Endometrium (tissue), 2 donors: ENCODE results near the gene OBSCN.

Experiments used
- FAIRE-seq: peaks from 2 replicates; lab custom pipeline; 2012; peaks lifted over from hg19 to GRCh38; lab: Jason Lieb, UNC
- donor health status: control.
- donor health status: control.

Gene OBSCN

GRCh38 chr1:228277491-228278431 is 69.9 kb downstream of the OBSCN start:
- FAIRE-seq: no peak

GRCh38 chr1:228278432-228278941 is 70.6 kb downstream of the OBSCN start:
- no peak for FAIRE-seq

DNA sequence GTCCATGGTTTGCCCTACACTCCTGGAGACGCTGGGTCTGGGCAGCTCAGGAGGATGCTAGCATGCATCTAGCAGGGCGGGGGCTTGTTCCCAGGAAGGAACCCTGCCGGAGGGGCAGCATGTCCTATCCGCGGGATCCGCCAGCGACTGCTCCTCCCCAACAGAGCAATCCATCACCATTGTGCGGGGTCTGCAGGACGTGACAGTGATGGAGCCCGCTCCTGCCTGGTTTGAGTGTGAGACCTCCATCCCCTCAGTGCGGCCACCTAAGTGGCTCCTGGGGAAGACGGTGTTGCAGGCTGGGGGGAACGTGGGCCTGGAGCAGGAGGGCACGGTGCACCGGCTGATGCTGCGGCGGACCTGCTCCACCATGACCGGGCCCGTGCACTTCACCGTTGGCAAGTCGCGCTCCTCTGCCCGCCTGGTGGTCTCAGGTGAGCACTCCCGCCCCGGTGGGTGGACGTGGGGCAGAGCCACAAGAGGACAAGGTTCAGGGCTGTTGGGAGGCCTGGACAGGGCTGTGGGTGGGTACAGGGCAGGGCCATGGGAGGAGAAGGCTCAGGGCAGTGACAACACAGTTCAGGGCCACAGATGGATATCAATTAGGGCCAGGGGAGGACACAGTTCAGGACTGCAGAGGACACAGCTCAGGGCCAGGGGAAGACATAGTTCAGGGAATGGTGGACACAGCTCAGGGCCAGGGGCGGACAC is 71.3 kb downstream of the OBSCN start:
- FAIRE-seq: no peak

GRCh38 chr1:228279722-228280105 is 71.9 kb downstream of the OBSCN start:
- no peak for FAIRE-seq

- no peak for FAIRE-seq
Measured at GRCh38 chr1:228280106-228280901, 72.5 kb downstream of the OBSCN start.

DNA sequence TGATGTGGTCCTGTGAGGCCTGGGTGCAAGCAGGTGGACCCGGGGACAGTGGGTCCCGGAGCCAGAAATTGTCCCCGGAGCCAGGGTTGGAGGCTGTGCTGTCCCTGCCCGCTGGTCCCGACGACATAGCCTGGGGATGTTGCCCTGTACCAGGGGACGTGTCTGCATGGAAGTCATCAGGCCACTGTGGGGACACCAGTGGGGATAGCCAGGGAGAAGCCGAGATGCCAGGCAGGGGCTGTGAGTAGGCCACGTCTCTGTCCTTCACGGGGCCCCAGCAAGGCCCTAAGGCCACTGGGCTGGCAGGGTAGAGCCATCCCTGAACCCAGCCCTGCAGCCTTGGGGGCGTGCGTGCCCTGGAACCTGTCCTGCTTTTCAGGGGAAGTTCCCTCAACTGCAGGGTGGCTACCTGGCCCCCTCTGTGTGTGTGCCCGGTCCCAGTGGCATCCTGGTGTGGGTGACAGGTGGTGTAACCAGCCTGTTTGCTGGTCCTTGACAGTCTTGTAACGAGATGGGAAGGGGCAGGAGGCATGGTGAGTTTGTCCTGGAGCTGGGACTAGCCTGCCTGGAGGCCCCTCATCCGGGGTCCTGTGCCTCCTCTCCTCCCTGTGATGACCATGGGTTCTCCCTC is 73.2 kb downstream of the OBSCN start:
- FAIRE-seq: no peak

GRCh38 chr1:228281631-228282328 is 73.9 kb downstream of the OBSCN start:
- FAIRE-seq: no peak

DNA sequence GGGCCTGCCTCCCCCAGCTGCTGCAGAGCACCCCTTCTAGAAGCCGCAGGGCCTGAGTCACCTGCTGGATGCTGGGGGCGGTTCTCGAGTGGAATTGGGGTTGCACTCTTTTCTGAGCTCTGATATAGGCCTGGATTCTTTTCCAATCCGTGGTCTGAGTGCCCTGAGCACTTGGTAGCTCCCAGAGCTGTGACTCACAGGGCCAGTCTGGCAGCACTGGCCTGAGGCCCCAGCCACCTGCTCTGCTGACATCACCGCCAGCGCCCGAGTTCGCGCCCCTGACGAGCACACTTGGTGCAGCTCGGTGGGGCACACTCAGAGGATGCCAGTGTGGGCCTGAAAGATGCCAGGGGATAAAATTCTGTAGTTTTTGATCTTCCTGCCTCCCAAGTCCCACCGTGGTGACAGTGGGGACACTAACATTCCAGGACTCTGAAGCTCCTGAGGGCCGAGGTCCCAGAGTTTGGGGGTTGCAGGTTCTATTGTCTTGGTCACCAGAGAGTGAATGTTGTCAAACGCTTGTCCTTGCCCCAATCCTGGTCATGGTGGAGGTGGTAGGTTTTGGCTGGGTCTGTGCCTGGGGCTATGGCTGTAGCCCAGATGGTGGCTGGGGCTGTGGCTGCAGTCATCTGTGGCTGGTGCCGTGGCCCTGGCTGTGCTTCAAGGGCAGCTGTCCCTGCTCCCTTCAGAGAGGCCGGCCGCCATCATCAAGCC is 74.6 kb downstream of the OBSCN start:
- FAIRE-seq: no peak

- FAIRE-seq: no peak
Measured at GRCh38 chr1:228283043-228283371, 75.2 kb downstream of the OBSCN start.

DNA sequence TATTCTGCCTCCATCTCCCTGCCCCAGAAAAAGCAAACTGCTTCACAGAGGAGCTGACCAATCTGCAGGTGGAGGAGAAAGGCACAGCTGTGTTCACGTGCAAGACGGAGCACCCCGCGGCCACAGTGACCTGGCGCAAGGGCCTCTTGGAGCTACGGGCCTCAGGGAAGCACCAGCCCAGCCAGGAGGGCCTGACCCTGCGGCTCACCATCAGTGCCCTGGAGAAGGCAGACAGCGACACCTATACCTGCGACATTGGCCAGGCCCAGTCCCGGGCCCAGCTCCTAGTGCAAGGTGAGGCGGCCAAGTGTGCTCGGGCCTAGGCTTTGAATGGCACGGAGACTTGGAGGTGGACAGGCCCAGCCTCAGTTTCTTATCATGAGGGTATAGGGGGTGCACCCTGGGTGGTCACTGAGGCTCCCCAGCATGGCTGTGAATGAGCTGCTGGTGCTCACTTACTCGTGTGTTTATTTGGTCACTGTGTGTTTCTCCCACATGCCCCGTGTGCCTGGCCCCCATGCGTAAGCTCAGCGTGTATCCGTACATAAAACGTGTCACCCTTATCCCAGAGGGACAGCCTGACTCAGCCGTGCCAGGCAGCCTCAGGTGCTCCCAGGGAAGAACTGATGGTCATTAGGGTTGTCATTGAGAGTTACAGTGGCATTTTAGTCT is 75.8 kb downstream of the OBSCN start:
- FAIRE-seq: no peak

GRCh38 chr1:228284148-228284495 is 76.3 kb downstream of the OBSCN start:
- FAIRE-seq: no peak

DNA sequence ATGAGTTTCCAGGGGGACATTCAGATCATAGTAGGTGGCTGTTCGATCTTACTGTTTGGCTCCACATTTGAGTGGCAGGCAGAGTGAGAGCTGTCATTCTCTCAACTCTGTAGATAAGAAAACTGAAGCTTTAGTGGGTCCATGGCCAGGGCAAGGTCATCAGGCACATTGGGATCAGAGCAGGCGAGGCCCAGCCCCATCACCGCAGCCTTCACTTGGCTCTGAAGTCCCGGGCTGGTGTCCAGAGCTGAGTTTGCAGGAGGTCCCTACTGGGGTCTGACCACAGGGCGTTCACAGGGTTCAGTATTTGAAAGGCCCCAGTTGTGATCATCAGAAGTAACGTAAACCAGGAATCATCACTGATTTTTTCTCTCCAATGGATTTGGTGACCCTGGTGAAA is 76.7 kb downstream of the OBSCN start:
- FAIRE-seq: no peak

- FAIRE-seq: no peak
Measured at GRCh38 chr1:228285661-228286504, 78.0 kb downstream of the OBSCN start.

DNA sequence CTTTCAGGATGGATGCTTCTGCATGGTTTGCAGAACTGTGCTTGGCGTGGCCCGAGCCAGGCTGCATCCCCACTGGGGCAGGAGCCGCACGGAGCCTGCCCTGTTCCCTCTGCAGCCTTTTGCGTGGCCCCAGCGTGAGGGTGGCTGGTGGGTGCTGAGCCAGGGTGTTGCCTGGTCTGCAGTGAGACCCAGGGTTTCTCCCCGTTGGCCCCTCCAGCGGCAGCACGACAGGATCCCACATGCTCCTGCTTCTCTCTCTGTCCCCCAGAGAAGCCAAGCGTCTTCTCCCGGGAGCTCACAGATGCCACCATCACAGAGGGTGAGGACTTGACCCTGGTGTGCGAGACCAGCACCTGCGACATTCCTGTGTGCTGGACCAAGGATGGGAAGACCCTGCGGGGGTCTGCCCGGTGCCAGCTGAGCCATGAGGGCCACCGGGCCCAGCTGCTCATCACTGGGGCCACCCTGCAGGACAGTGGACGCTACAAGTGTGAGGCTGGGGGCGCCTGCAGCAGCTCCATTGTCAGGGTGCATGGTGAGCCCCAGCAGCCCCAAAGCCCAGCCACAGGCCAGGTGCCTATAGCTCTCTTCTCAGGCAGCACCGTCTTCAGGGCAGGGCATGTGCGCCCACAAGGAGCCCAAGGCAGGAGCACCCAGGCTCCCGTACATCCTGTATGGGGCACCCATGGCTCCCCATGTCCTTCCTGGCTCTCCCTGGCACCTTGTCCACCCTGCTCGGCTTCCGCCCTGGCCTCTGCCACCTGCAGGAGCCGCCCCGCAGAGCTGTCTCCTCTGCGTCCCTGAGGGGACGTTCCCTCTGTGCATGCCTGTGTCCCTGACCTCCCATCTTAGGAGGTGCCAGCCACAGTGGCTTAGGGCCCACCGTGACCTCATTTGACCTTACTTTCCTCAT is 78.9 kb downstream of the OBSCN start:
- FAIRE-seq: no peak

GRCh38 chr1:228287541-228288425 is 79.9 kb downstream of the OBSCN start:
- FAIRE-seq: no peak

DNA sequence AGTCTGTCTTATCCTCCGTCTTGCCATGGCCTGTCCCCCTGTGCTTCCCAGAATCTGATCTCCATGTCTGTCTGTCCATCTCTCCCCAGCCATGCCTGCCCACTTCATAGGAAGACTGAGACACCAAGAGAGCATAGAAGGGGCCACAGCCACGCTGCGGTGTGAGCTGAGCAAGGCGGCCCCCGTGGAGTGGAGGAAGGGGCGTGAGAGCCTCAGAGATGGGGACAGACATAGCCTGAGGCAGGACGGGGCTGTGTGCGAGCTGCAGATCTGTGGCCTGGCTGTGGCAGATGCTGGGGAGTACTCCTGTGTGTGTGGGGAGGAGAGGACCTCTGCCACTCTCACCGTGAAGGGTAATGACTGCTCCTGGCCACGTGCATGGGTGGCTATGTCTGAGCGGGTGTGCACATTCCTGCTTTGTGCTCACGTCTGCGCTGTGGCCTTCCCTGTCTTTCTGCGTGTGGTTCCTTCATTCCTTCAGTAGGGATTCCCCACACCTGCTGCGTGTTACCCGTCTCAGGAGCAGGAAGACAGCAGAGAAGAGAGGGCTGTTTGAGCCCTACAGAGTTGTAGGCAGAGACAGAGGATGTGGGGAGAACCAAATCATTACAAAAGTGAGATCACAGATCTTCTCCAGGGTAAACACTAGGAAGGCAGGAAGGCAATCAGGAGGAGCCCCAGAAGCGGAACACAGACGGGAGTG is 80.8 kb downstream of the OBSCN start:
- no peak for FAIRE-seq
